Thyroid gland (tissue), 4 donors: ENCODE data around the gene FAR2. TPM values are rescaled to one million over a fixed set of nuclear protein-coding genes. Genes with fewer than 3 reads are reported as not detected.
"Not testable (repeated sequence)": the region's sequence is repeated elsewhere in the genome, so short reads cannot be mapped to it uniquely, and the experiment has no call there.

Experiments used
- DNase-seq, 2 donors: peaks; one replicate each; pipeline ENCODE4 v3.0.0-alpha.2; 2019
- H3K27ac ChIP-seq, 3 donors: fragments of 200-600 bp; sonication (generic); 1 replicate in 2 of 3; 2 replicates in 1 of 3; pipeline ENCODE4 v1.5.1; 2016 to 2019; ENCODE audit warnings: mild to moderate bottlenecking in 1 of 3, moderate library complexity in 1 of 3
- H3K27me3 ChIP-seq: fragments of 200-600 bp; sonication (generic); one replicate; pipeline ENCODE4 v1.5.1; 2019
- H3K36me3 ChIP-seq, 2 donors: fragments of 200-600 bp; sonication (generic); one replicate each; pipeline ENCODE4 v1.5.1; 2016 to 2019
- H3K4me1 ChIP-seq, 2 donors: fragments of 200-600 bp; sonication (generic); one replicate each; pipeline ENCODE4 v1.5.1; 2017 to 2019
- H3K4me3 ChIP-seq, 3 donors: fragments of 200-600 bp; sonication (generic); replicated peaks in 1 of 3; 1 replicate in 2 of 3; 2 replicates in 1 of 3; pipeline ENCODE4 v1.5.1; 2016; ENCODE audit warnings: mild to moderate bottlenecking in 1 of 3
- H3K9me3 ChIP-seq: fragments of 200-600 bp; sonication (generic); one replicate; pipeline ENCODE4 v1.5.1; 2017
- POLR2A ChIP-seq, 2 donors: fragments of 450-650 bp; IDR thresholded peaks; one replicate each; pipeline ENCODE4 v1.6.1; 2017; ENCODE audit warnings: antibody characterized with exemption in 2 of 2, mild to moderate bottlenecking in 2 of 2, moderate library complexity in 1 of 2
- WGBS, 2 donors: methylation state at CpG; one replicate each; pipeline ENCODE4 v1.1.5; 2017; 5-methylcytosine and 5-hydroxymethylcytosine counted together
- intact Hi-C: fragments of 100-400 bp; cut with DNase I; formaldehyde crosslinking; loops from one replicate; pipeline ENCODE4 v1.15.1; 2023
- total RNA-seq, 4 donors: library from RNA; depleted of rRNA; stranded (reverse); fragments of >200 nt; gene quantifications; one replicate each; pipeline ENCODE4 v1.2.3, GENCODE V29; 2016
- TF ChIP-seq, protein P1 (sequence below), 6 experiments: fragments of 200-600 bp in 3 of 6; fragments of 450-650 bp in 3 of 6; sonication (generic) in 3 of 6; IDR thresholded peaks; one replicate each; pipeline ENCODE4 v1.5.1; 2016 to 2019; ENCODE audit warnings: antibody characterized with exemption in 6 of 6, mild to moderate bottlenecking in 2 of 6, inconsistent platforms in 1 of 6, moderate library complexity in 1 of 6

Gene FAR2
- total RNA-seq, 4 donors from 2014 or later = 3.2 to 9.1 (median 4.3) TPM

DNA sequence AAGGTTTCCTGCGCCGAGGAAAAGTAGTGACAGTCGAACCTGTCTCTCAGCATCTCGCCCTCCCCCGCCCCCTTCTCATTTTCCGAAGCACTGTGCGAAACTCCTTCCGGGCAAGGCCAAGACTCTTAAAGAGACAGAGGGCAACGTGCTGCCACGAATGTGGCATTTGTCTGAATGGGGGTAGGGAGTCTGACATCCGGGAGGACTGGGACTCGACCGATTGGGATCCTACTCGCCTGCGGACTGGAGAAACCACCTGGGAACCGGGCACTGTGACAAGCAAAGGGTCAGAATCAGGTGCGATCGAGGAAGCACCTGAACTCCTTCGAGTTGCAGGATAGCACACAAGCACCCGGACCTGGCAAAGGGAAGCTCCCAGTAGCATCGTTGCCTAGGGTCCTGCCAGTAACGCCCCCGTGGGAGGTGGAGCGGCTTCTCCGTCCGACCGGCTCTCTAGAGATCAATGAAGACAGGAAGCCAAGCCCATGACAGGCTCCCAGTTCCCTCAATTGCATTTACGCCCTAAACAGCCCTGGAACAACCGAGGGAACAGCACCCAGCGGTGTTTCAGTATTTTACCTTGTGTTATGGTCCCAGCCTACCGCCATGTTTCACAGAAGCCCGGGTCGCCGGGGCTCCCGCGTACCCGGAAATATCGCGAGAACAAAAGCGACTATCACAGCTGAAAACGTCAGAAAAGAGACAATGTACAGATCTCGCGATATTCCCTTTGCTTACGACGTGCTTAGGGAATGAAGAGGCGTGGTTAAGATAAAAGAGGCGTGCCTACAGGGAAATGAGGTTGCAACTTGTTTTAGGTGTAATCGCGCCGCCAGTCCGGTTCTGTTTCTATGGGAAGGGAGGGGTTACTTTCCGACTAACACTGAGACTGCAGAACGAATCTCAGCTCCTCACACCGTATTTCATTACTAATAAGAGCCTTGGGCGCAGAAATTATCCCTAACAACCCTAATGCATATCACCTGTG is 231.8 kb downstream of the FAR2 start, which contains the start of gene ERGIC2:
TSS of gene ERGIC2 (minus strand) at position 637 of the 988 bp plus-strand sequence. CDS start 9,539 bp downstream, outside the sequence.
- peak; percentile 91 to 92 for DNase-seq
- Histone ChIP-seq H3K4me3 (peak within 1 kb of the TSS; percentile 57 to 72 (median 64)), H3K9me3 (no peaks in the 10 kb centered on the region), H3K27ac (peak within 1 kb of the TSS; percentile 57 to 86 (median 83)), H3K4me1 (peaks cover 4 to 7% of the 10 kb centered on the region in 2 donors), H3K27me3 (no peaks in the 10 kb centered on the region), H3K36me3 (no peaks in the 10 kb centered on the region)
- WGBS, 2 donors = 1% methylated on average over 37 to 51 of the region's 55 CpGs
- TF ChIP-seq, protein P1, sequence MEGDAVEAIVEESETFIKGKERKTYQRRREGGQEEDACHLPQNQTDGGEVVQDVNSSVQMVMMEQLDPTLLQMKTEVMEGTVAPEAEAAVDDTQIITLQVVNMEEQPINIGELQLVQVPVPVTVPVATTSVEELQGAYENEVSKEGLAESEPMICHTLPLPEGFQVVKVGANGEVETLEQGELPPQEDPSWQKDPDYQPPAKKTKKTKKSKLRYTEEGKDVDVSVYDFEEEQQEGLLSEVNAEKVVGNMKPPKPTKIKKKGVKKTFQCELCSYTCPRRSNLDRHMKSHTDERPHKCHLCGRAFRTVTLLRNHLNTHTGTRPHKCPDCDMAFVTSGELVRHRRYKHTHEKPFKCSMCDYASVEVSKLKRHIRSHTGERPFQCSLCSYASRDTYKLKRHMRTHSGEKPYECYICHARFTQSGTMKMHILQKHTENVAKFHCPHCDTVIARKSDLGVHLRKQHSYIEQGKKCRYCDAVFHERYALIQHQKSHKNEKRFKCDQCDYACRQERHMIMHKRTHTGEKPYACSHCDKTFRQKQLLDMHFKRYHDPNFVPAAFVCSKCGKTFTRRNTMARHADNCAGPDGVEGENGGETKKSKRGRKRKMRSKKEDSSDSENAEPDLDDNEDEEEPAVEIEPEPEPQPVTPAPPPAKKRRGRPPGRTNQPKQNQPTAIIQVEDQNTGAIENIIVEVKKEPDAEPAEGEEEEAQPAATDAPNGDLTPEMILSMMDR (IDR thresholded peaks at IDR 0.05) = no peak
- peak; percentile 44 to 77 for TF ChIP-seq POLR2A (IDR thresholded peaks at IDR 0.05)
- intact Hi-C loops = no loop called here

DNA sequence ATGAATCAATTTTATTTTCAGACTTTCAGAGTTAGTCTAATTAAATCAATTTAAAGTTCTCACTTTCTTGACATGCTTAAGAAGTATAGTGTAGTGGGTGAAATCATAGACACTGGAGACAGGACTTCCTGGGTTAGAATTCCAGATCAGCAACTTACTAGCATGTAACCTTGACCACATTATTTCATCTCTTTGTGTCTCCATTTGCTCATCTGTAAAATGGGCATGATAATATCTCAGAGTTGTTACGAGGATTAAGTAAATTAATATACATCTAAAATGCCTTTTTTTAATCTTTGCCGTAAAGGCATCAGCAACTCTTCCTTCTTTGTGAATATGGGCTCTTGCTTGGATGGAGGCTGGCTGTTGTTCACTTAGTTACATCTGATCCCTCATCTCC is 233.2 kb downstream of the FAR2 start:
- TF ChIP-seq POLR2A (IDR thresholded peaks at IDR 0.05) = no peak
- TF ChIP-seq, protein P1 (IDR thresholded peaks at IDR 0.05) = no peak
- Histone ChIP-seq H3K27ac (no peak overlapping the region), H3K4me3 (no peak overlapping the region), H3K27me3 (no peaks in the 10 kb centered on the region), H3K9me3 (no peaks in the 10 kb centered on the region), H3K4me1 (peaks cover 4 to 7% of the 10 kb centered on the region in 2 donors), H3K36me3 (no peaks in the 10 kb centered on the region)
- DNase-seq = no peak
- intact Hi-C loops = no loop called here
- WGBS, 2 donors = 97 to 98% methylated on average over 2 of the region's 2 CpGs

DNA sequence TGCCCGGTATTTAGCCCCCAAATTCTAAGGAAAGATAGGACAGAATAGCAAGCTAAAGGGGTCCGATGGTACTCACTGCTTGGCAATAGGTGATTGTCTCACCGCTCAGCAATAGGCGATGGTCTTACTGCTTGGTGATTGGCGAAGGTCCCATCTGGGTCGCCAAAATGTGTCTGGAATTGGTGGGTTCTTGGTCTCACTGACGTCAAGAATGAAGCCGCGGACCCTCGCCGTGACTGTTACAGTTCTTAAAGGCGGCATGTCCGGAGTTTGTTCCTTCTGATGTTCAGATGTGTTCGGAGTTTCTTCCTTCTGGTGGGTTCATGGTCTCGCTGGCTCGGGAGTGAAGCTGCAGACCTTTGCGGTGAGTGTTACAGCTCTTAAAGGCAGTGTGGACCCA is 236.1 kb downstream of the FAR2 start:
- H3K4me3 ChIP-seq, H3K4me1 ChIP-seq, intact Hi-C loops, H3K27me3 ChIP-seq, H3K9me3 ChIP-seq, H3K36me3 ChIP-seq, DNase-seq, H3K27ac ChIP-seq: not testable (repeated sequence)
- WGBS, 2 donors = 94 to 96% methylated on average over 17 of the region's 17 CpGs

Other genes starting within 250 kb of the FAR2 start
- 10 to 100 TPM; 37.1 to 82.1 (median 62.4) TPM for gene ERGIC2, start 231.9 kb downstream of the FAR2 start, total RNA-seq